Mesothelial cell of epicardium (in vitro differentiated cells): ENCODE data around the gene CACNA1C. TPM values are rescaled to one million over a fixed set of nuclear protein-coding genes. Genes with fewer than 3 reads are reported as not detected.
A peak's percentile ranks its signal among the peaks of the same experiment; 100 is the strongest.

ENCODE experiments used
- DNase-seq, 2 experiments: peaks; one replicate each; pipeline ENCODE4 v3.0.0; 2021; ENCODE audit warnings: low spot score in 2 of 2; ENCODE audit not compliant: unreplicated experiment in 2 of 2
- H3K27ac Mint-ChIP-seq: 2 replicates; pipeline ENCODE4 v1.8.0; 2021; ENCODE audit warnings: mixed read lengths
- H3K27me3 Mint-ChIP-seq: 2 replicates; pipeline ENCODE4 v1.8.0; 2021; ENCODE audit warnings: low read depth, mixed read lengths
- H3K36me3 Mint-ChIP-seq: 2 replicates; pipeline ENCODE4 v1.8.0; 2021; ENCODE audit warnings: mixed read lengths
- H3K4me1 Mint-ChIP-seq: 2 replicates; pipeline ENCODE4 v1.8.0; 2021; ENCODE audit warnings: mixed read lengths
- H3K4me3 Mint-ChIP-seq: 2 replicates; pipeline ENCODE4 v1.8.0; 2021; ENCODE audit warnings: mild to moderate bottlenecking, moderate library complexity, mixed read lengths
- H3K9me3 Mint-ChIP-seq: 2 replicates; pipeline ENCODE4 v1.8.0; 2021; ENCODE audit warnings: mixed read lengths
- total RNA-seq: library from RNA; stranded (reverse); gene quantifications from 3 replicates; pipeline ENCODE4 v1.2.1, GENCODE V29; 2021
- TF ChIP-seq, protein P1 (sequence below): fragments of 200-600 bp; sonication (generic); IDR thresholded peaks from one replicate; pipeline ENCODE4 v1.5.0; 2021; ENCODE audit warnings: antibody characterized with exemption; ENCODE audit not compliant: unreplicated experiment

Gene CACNA1C
- total RNA-seq, 1 donor from 2014 or later: 33.6 TPM

DNA sequence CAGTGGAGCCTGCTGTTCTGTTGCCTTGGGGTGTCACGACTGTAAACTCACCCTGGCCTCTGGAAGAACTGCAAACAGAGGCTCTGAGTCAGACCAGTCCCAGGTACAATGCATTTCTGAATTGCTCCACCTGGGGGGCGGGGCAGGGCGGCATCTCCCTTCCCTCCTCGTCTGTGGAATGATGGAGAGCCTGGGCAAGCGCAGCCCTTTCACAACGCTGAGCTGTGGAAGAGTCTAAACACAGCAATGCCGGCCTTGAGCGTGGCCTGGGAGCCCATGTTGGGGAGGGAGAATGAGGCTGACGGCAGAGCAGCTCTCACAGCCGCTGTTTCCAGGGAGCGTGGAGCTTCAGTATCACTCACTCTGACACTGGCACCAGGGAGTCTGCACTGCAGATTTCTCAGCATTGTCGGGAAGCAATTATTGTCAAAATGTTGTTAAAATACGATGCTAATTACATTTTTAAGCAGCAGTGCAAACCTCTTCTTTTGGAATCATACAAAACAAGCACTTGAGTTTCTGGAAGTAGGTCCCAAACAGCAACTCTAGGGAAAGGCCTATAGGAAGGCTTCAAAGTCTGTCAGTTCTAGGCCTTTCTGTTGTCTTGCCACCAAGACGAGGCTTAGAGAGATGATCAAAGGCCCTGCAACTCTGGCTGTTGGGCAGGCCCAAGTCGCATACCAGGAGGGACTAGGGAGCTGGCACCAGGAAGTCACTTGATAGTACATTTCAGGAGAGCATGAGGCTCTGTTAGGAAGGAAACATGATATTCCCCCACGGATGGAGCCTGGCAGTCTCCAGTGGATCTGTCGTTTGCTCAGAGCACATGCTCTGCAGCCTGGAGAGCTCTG lies 498.0 kb downstream of the CACNA1C start:
- Mint-ChIP-seq H3K4me1 (peaks cover 5% of the 10 kb centered on the region), H3K27ac (no peak overlapping the region), H3K9me3 (no peaks in the 10 kb centered on the region), H3K4me3 (no peak overlapping the region), H3K27me3 (no peaks in the 10 kb centered on the region), H3K36me3 (peaks cover 5% of the 10 kb centered on the region)
- TF ChIP-seq, protein P1, sequence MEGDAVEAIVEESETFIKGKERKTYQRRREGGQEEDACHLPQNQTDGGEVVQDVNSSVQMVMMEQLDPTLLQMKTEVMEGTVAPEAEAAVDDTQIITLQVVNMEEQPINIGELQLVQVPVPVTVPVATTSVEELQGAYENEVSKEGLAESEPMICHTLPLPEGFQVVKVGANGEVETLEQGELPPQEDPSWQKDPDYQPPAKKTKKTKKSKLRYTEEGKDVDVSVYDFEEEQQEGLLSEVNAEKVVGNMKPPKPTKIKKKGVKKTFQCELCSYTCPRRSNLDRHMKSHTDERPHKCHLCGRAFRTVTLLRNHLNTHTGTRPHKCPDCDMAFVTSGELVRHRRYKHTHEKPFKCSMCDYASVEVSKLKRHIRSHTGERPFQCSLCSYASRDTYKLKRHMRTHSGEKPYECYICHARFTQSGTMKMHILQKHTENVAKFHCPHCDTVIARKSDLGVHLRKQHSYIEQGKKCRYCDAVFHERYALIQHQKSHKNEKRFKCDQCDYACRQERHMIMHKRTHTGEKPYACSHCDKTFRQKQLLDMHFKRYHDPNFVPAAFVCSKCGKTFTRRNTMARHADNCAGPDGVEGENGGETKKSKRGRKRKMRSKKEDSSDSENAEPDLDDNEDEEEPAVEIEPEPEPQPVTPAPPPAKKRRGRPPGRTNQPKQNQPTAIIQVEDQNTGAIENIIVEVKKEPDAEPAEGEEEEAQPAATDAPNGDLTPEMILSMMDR: no peak
- DNase-seq: peak; percentile 41 to 59

DNA sequence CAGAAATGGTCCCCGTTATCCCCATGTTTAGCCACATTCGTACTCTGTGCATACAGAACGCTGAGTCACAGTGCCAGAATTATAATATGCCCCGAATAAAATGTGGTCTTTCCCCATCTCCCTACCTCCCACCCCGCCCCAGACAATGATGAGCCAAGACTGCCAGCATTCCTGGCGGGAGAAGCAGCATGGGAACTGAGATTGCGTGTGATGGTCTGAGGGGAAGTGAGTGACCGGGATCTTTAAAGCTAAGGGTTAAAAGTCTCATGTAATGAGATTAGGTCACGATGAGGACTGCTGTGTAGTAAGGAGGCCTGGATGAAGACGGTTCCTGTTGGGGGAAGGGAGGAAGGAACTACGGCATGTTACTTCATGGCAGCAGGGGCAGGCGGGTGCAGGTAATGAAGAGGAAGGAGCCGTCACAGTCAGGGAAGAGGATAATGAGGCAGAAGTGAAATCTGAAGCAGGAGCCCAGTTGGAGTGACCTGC lies 498.7 kb downstream of the CACNA1C start:
- no peaks in the 10 kb centered on the region for H3K27me3 Mint-ChIP-seq

DNA sequence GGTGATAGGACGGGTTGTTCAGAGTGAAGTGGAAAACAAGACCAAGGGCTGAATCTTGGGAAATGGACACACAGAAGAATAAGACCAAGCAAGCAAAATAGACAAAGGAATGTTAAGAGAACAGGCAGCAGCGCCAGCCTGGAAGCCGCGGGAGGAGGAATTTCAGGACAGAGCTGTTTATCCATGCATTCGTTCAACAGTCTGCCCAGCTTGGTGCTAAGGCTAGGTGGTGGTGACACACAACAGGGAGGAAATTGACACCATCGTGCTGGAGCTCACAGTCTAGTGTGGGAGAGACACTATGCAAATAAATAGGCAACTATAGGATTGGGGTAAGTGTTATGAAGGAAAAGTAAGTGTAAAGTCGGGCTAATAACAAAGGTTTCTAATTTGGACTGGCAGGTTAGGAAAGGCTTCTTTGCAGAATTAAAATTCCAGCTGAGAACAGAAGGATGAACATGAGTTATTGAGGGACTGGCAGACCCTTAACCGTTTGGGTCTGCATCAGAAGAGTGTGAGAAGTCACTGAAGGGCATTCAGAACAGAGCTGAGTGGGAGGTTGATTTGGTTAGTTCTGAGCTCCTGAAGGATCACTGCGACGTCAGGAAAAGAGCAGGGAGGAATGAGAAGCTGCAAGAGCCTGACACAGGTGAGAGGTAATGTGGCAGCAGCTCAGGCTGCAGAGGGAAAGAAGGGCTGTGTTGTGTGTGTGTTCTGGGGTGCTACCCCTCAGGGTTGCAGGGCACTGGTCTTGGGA lies 499.4 kb downstream of the CACNA1C start:
- Mint-ChIP-seq H3K36me3 (peaks cover 12% of the 10 kb centered on the region), H3K4me3 (no peak overlapping the region), H3K27me3 (no peaks in the 10 kb centered on the region), H3K27ac (no peak overlapping the region), H3K4me1 (peaks cover 5% of the 10 kb centered on the region), H3K9me3 (no peaks in the 10 kb centered on the region)
- TF ChIP-seq, protein P1: no peak
- no peak for DNase-seq

More for the DNA sequence above, 498.7 kb downstream of the CACNA1C start:
- Mint-ChIP-seq H3K4me3 (no peak overlapping the region), H3K27ac (no peak overlapping the region), H3K36me3 (peaks cover 7% of the 10 kb centered on the region), H3K9me3 (no peaks in the 10 kb centered on the region), H3K4me1 (peaks cover 5% of the 10 kb centered on the region)
- no peak for DNase-seq
- TF ChIP-seq, protein P1: no peak

DNA sequence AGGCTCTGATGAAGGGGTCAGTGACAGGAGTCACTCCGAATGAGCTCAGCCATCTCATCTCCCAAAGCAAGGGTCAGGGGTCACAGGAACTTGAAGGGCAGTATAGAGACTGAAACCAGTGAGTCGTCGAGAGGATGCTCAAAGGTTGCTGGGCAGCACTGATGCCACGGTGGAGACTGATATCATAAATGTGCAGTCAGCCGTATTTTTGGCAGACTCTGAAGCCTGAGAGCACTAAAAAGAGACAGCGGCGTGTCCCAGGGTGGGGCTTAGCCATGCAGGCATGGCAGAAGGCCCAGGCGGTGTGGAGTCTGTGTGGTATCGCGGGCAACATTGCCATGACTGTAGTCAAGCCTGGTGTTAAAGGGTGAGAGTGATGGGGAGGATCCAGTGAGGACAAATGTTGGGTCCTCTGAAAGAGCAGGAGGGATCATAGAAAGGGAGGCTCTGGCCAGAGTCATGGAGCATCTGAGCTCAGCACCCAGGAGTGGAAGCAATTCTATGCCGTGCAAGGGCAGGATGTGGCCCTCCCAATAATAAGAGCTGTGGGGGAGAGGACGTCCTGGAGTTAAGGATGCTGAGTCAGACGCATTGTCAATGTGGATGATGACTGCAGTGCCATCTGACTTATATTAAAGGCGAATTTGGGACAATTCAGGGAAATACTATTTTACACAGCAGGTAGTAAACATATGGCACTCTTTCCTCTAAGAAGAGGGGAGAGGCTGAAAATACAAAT lies 500.8 kb downstream of the CACNA1C start:
- no peaks in the 10 kb centered on the region for H3K9me3 Mint-ChIP-seq
- TF ChIP-seq, protein P1: no peak
- peaks cover 4% of the 10 kb centered on the region for H3K4me1 Mint-ChIP-seq
- no peak overlapping the region for H3K4me3 Mint-ChIP-seq
- no peak for DNase-seq
- no peaks in the 10 kb centered on the region for H3K27me3 Mint-ChIP-seq
- peaks cover 12% of the 10 kb centered on the region for H3K36me3 Mint-ChIP-seq
- H3K27ac Mint-ChIP-seq: no peak overlapping the region

DNA sequence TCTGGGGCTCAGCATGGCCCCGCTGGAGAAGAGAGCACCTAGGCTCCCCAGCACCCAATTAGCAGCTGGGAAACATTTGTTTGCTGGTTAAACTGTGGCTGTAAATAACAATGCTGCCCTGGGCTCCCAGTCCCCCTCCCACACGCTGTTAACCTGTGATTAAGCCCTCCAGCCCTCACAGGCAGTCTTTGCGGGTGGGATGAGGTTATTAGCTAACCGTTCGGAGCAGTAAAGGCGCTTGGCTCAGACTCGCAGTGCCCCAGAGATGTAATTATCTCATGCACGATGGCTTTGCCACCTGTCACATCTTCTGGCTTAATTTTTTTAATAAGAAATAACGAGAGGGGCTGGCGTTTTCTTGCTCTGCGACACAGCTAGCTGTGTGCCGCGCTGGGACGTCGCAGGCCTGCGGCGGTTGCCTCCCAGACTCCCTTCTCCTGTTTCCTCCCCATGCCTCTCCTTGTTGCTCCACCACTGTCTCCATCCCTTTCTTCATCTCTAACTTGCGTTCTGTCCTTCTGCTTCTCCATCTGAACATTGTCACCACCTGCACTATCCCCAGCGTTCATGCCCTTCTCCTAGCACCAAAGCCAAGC lies 502.8 kb downstream of the CACNA1C start:
- TF ChIP-seq, protein P1: no peak
- H3K4me1 Mint-ChIP-seq: no peaks in the 10 kb centered on the region
- DNase-seq: no peak
- no peaks in the 10 kb centered on the region for H3K27me3 Mint-ChIP-seq
- H3K27ac Mint-ChIP-seq: no peak overlapping the region
- H3K4me3 Mint-ChIP-seq: no peak overlapping the region
- peaks cover 12% of the 10 kb centered on the region for H3K36me3 Mint-ChIP-seq
- no peaks in the 10 kb centered on the region for H3K9me3 Mint-ChIP-seq
